Measurements from ENCODE around the gene PDZRN3.

PDZRN3 gene

DNA sequence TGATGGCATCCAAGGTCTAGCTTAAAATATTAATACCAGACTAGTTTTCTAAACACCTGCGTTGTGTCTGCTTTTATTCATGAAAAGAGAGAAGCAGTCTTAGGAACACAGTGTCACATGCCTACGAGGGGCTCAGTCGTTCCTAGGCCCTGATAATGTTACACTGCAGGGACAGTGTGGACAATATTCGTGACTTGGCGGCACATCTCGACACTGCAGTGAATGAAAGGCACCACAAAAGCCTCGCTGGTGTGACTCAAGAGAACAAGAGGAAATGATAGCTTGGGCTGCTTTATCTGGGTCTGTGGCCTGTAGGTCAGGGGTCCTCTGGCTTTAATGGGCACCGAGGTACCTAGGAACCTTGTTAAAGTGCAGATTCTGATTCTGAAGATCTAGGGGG lies 226.7 kb downstream of the PDZRN3 start:
- DNase-seq (ENCODE audit: low spot score) (no peak), FAIRE-seq (no peak)

DNA sequence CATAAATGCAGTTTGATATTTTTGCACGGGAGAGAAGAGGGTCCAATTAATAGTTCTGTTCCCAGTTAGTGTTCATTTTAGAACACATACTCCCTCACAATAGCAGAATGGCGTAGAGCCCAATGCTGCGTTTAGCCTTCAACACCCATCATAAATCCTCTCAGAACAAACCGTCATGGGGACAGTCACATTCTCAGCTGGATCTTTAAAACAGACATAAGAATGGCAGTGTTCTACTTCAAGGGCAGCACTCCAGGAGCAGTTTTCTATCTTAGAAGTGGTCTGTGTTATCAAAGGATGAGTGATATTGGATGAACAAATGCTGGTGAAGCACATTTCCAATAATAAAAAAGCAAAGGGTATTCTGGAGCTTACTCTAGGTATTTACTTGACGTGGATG lies 230.5 kb downstream of the PDZRN3 start:
- FAIRE-seq (no peak), DNase-seq (ENCODE audit: low spot score) (no peak)

- DNase-seq (ENCODE audit: low spot score) (no peak), FAIRE-seq (no peak)
Measured at GRCh38 chr3:73393005-73393404, 231.7 kb downstream of the PDZRN3 start.

GRCh38 chr3:73391984-73392383 lies 232.8 kb downstream of the PDZRN3 start:
- FAIRE-seq (no peak), DNase-seq (ENCODE audit: low spot score) (no peak)

DNA sequence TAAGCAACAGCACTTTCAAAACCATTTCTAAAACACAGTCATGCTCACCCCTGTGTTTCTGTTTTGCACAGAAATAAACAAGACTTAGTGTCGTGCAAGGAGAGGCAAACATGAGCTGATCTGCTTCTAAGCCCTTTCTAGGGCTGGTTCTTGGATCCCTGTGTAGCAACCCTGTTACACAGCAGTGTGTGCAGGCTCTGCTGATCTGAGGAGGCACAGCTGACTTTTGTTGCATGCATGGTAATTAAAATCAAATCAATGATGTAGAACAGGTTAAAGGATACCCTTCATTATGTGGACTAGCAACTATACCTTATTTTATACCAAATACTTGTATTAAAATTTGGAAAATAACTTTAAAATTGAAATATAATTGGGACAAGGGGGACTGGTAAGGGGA lies 234.8 kb downstream of the PDZRN3 start:
- FAIRE-seq (no peak), DNase-seq (ENCODE audit: low spot score) (no peak)

- no peak for FAIRE-seq
- no peak for DNase-seq (ENCODE audit: low spot score)
Measured at GRCh38 chr3:73389117-73389813, 235.5 kb downstream of the PDZRN3 start.

GRCh38 chr3:73385568-73385967 lies 239.2 kb downstream of the PDZRN3 start:
- no peak for DNase-seq (ENCODE audit: low spot score)
- no peak for FAIRE-seq

GRCh38 chr3:73384091-73384906 lies 240.4 kb downstream of the PDZRN3 start:
- DNase-seq (ENCODE audit: low spot score) (no peak), FAIRE-seq (no peak)

GRCh38 chr3:73383470-73384049 lies 241.2 kb downstream of the PDZRN3 start:
- DNase-seq (ENCODE audit: low spot score) (no peak), FAIRE-seq (no peak)

GRCh38 chr3:73381551-73381950 lies 243.2 kb downstream of the PDZRN3 start:
- DNase-seq (ENCODE audit: low spot score) (no peak), FAIRE-seq (no peak)

DNA sequence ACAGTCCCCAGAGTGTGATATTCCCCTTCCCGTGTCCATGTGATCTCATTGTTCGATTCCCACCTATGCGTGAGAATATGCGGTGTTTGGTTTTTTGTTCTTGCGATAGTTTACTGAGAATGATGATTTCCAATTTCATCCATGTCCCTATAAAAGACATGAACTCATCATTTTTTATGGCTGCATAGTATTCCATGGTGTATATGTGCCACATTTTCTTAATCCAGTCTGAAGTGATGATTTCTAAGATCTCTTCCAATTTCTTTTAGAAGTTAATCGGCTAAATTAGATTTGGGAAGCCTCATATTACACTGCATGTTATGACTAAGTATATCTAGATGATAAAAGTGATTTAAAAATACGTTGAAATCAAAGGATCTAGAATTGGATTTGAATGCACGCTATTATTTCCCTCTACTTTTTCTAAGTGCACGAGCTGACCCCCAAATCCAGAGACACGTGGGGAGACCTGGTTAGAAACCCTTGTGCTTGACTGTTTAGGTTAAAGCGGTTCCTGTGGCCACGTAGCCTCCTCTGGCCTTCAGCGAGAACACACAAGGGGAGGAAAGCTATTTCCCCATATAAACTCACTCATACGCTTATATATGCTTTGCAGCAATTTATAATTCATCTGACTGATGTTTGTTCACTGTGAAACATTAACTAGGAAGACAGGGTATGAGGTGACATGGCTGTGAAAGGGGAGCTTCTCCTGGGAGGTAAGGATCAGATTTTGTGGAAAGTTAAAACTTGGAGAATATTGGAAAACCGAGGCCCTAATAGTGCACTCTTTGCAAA lies 243.8 kb downstream of the PDZRN3 start:
- FAIRE-seq (no peak), DNase-seq (ENCODE audit: low spot score) (no peak)

GRCh38 chr3:73379465-73379864 lies 245.3 kb downstream of the PDZRN3 start:
- no peak for FAIRE-seq

GRCh38 chr3:73378207-73378606 lies 246.5 kb downstream of the PDZRN3 start:
- FAIRE-seq (no peak), DNase-seq (ENCODE audit: low spot score) (no peak)

More at GRCh38 chr3:73379465-73379864, 245.3 kb downstream of the PDZRN3 start:
- no peak for DNase-seq (ENCODE audit: low spot score)

- peak; percentile 16 for DNase-seq (ENCODE audit: low spot score)
Measured at GRCh38 chr3:73365756-73366397, 258.9 kb downstream of the PDZRN3 start.

GRCh38 chr3:73364517-73364916 lies 260.2 kb downstream of the PDZRN3 start:
- no peak for FAIRE-seq
- DNase-seq (ENCODE audit: low spot score), result no peak

More at GRCh38 chr3:73365756-73366397, 258.9 kb downstream of the PDZRN3 start:
- no peak for FAIRE-seq

- DNase-seq (ENCODE audit: low spot score), result no peak
- FAIRE-seq, result no peak
Measured at GRCh38 chr3:73363093-73363492, 261.6 kb downstream of the PDZRN3 start.

GRCh38 chr3:73361591-73361990 lies 263.1 kb downstream of the PDZRN3 start:
- FAIRE-seq, result no peak
- no peak for DNase-seq (ENCODE audit: low spot score)

- FAIRE-seq, result no peak
- DNase-seq (ENCODE audit: low spot score), result no peak
Measured at GRCh38 chr3:73353649-73354217, 271.0 kb downstream of the PDZRN3 start.

DNA sequence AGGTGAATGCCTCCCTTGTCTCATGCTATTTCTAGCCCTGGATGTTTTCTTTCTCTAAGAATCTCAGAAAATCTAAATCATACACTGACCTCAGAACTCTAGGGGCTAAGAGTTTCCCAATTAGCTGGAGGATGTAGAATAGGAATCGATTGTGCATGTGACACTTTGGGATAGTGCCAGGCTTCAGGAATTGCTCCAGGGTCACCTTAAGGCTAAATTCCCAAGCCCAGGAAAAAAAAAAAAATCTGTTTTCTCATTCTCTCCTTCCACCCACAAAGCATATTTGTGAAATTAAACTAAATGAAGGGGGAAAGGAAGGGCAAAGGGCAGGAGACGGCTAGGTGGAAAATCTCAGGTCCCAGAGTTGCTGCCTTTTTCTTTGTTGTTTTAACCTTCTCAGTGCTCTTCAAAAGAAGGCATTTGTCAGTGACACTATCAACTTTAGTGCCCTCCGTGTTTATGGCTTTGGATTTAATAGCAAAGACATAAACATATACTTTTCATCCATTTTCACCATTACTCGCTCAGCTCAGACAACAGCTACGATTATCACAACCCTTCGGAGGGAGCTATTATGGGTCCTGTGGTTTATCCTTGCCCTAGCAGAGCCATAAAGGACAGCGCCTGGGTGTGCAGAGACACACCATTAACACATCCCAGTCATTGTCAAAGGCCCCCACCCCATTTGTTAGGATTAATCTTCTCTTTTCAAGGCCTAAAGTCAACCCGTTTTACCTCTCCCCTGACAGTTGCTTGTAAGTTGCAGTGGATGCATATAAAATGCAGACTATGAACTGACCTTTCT lies 271.7 kb downstream of the PDZRN3 start:
- DNase-seq (ENCODE audit: low spot score) (no peak), FAIRE-seq (no peak)

Data from urothelium cell line (cell line).